Stimulated activated CD4-positive, alpha-beta T cell treated with anti-CD3 and anti-CD28 coated beads, Interleukin-12 subunit alpha, Interleukin-12 subunit beta, amount 100 ng/mL, for 48 hours (primary cell): ENCODE data around the gene FHOD3.
"Not testable (repeated sequence)": the region's sequence is repeated elsewhere in the genome, so short reads cannot be mapped to it uniquely, and the experiment has no call there.

Source experiments
- DNase-seq, 3 donors: peaks; one replicate each; pipeline ENCODE4 v3.0.0-alpha.2; 2020; ENCODE audit warnings: low read depth in 2 of 3, low spot score in 1 of 3

FHOD3 gene

GRCh38 chr18:36348331-36348730 is 50.8 kb downstream of the FHOD3 start:
- no peak for DNase-seq

- no peak for DNase-seq
Observed at GRCh38 chr18:36348971-36349417, 51.5 kb downstream of the FHOD3 start.

GRCh38 chr18:36349552-36349951 is 52.0 kb downstream of the FHOD3 start:
- DNase-seq = no peak

- no peak for DNase-seq
Observed at GRCh38 chr18:36350251-36350651, 52.7 kb downstream of the FHOD3 start.

GRCh38 chr18:36350839-36351469 is 53.4 kb downstream of the FHOD3 start:
- no peak for DNase-seq

GRCh38 chr18:36352384-36352783 is 54.9 kb downstream of the FHOD3 start:
- no peak for DNase-seq

- DNase-seq = peak in 1 of 3 donors; percentile 1
Observed at GRCh38 chr18:36354989-36355388, 57.5 kb downstream of the FHOD3 start.

GRCh38 chr18:36355511-36355910 is 58.0 kb downstream of the FHOD3 start:
- no peak for DNase-seq

GRCh38 chr18:36356741-36357140 is 59.2 kb downstream of the FHOD3 start:
- not testable (repeated sequence) for DNase-seq

- DNase-seq = no peak
Observed at GRCh38 chr18:36358141-36358540, 60.6 kb downstream of the FHOD3 start.

- DNase-seq = no peak
Observed at GRCh38 chr18:36360256-36360909, 62.9 kb downstream of the FHOD3 start.

- DNase-seq = no peak
Observed at GRCh38 chr18:36364911-36365624, 67.6 kb downstream of the FHOD3 start.

GRCh38 chr18:36365836-36366775 is 68.6 kb downstream of the FHOD3 start:
- DNase-seq = no peak

GRCh38 chr18:36366994-36367839 is 69.7 kb downstream of the FHOD3 start:
- DNase-seq = no peak

- no peak for DNase-seq
Observed at GRCh38 chr18:36368889-36369288, 71.4 kb downstream of the FHOD3 start.

- no peak for DNase-seq
Observed at GRCh38 chr18:36372903-36373311, 75.4 kb downstream of the FHOD3 start.

GRCh38 chr18:36374262-36374661 is 76.7 kb downstream of the FHOD3 start:
- DNase-seq = no peak

GRCh38 chr18:36375118-36375517 is 77.6 kb downstream of the FHOD3 start:
- no peak for DNase-seq

- no peak for DNase-seq
Observed at GRCh38 chr18:36376361-36376760, 78.8 kb downstream of the FHOD3 start.

GRCh38 chr18:36377626-36378025 is 80.1 kb downstream of the FHOD3 start:
- DNase-seq = no peak
